ENCODE results near the gene TRAPPC2.

Gene TRAPPC2

GRCh38 chrX:13711141-13711540 lies 23.3 kb downstream of the TRAPPC2 start:
- in situ Hi-C loops (cut with HindIII; ENCODE audit: low pct_ligation_motif_present, low pct_unique_long_range_greater_than_20kb, low sequenced_read_pairs) = no loop called here
- DNase-seq = no peak

GRCh38 chrX:13703589-13703988 lies 30.8 kb downstream of the TRAPPC2 start:
- DNase-seq = no peak
- in situ Hi-C loops (cut with HindIII; ENCODE audit: low pct_ligation_motif_present, low pct_unique_long_range_greater_than_20kb, low sequenced_read_pairs) = no loop called here

- DNase-seq = no peak
Observed at GRCh38 chrX:13703135-13703534, 31.3 kb downstream of the TRAPPC2 start.

DNA sequence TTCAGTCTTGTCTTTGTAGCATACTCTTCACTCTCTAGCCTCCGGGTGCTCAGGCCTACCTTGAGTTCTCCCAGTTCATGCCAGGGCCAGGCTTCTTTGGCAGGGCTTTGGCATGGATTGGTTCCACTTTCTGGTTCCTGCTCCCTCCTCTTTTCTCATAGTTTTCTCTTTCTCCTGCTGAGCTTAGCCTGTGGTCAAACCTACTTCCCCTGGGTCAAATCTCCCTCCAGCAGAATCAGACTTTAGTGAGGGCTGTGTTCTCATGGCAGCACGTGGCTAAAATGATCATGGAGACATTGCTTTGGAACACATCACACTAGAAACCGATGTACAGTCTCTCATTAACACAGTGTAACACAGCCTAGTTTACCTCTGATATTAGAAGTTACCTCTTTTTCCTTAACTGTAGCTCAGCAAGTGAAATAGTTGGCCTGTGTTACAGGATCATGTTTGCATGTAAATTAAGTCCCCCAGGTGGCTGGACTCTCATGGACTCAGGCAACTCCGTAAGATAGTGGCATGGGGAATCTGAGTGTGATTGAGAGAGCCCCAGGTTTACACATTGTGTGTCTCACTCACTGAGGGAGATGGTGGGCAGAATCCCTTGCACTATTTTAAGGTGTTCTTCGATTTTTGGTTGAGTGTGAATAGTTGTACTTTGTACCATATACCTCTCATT lies 32.2 kb downstream of the TRAPPC2 start:
- in situ Hi-C loops (cut with HindIII; ENCODE audit: low pct_ligation_motif_present, low pct_unique_long_range_greater_than_20kb, low sequenced_read_pairs) = no loop called here

More at GRCh38 chrX:13703135-13703534, 31.3 kb downstream of the TRAPPC2 start:
- in situ Hi-C loops (cut with HindIII; ENCODE audit: low pct_ligation_motif_present, low pct_unique_long_range_greater_than_20kb, low sequenced_read_pairs) = no loop called here

DNA sequence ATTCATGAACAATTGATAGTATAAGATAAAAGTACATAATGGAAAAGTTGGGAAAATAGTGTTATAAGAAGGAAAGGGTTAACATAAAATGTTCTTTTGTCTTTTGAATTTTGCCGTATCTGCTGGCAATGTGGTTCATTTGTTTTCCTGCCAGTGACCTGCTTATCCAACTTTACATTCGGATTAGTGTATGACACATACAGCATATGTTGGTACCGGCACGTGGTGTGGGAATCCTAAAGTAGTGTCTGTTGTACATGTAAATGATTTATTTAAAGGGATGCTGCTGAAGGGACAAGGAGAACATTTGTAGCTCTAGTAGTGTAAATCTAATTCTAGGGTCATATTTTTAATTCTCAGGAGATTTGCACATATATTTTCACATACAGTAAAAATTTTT lies 34.0 kb downstream of the TRAPPC2 start:
- DNase-seq = no peak
- in situ Hi-C loops (cut with HindIII; ENCODE audit: low pct_ligation_motif_present, low pct_unique_long_range_greater_than_20kb, low sequenced_read_pairs) = no loop called here

More for the DNA sequence above, 32.2 kb downstream of the TRAPPC2 start:
- no peak for DNase-seq

DNA sequence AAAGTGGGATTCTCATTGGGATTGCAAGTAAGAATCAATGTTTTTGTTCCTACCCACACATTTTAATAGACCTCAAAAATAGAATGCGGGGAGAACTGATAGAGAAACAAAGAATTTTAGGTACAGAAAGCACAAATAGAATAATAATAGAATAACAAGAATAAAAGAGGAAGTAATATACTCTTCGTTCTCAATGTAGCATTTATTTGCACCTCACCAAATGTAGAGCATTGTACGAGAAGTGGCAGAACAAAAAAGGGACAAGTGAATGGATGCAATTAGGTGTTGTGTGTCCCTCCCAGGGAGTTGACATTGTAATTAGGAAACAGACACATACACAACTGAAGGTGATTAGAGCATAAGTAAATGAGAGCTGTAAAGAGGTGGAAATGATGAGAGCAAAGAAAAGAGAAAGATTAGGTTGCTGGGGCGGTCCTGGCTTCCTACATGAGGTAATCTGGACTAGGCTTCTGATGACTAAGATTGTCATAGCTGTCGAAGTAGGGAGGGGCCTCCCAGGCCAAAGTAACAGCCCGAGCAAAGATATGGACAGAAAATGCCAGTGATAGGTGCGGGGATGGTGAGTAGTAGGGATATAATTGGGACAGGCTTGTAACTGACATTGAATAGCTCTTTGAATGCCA lies 35.1 kb downstream of the TRAPPC2 start:
- DNase-seq = no peak
- in situ Hi-C loops (cut with HindIII; ENCODE audit: low pct_ligation_motif_present, low pct_unique_long_range_greater_than_20kb, low sequenced_read_pairs) = no loop called here

- no peak for DNase-seq
- in situ Hi-C loops (cut with HindIII; ENCODE audit: low pct_ligation_motif_present, low pct_unique_long_range_greater_than_20kb, low sequenced_read_pairs) = no loop called here
Observed at GRCh38 chrX:13698432-13698831, 36.0 kb downstream of the TRAPPC2 start.

- in situ Hi-C loops (cut with HindIII; ENCODE audit: low pct_ligation_motif_present, low pct_unique_long_range_greater_than_20kb, low sequenced_read_pairs) = no loop called here
- DNase-seq = no peak
Observed at GRCh38 chrX:13697976-13698375, 36.4 kb downstream of the TRAPPC2 start.

GRCh38 chrX:13697455-13697854 lies 37.0 kb downstream of the TRAPPC2 start:
- DNase-seq = no peak

GRCh38 chrX:13695601-13696115 lies 38.8 kb downstream of the TRAPPC2 start:
- DNase-seq = no peak
- in situ Hi-C loops (cut with HindIII; ENCODE audit: low pct_ligation_motif_present, low pct_unique_long_range_greater_than_20kb, low sequenced_read_pairs) = no loop called here

More at GRCh38 chrX:13697455-13697854, 37.0 kb downstream of the TRAPPC2 start:
- in situ Hi-C loops (cut with HindIII; ENCODE audit: low pct_ligation_motif_present, low pct_unique_long_range_greater_than_20kb, low sequenced_read_pairs) = no loop called here

DNA sequence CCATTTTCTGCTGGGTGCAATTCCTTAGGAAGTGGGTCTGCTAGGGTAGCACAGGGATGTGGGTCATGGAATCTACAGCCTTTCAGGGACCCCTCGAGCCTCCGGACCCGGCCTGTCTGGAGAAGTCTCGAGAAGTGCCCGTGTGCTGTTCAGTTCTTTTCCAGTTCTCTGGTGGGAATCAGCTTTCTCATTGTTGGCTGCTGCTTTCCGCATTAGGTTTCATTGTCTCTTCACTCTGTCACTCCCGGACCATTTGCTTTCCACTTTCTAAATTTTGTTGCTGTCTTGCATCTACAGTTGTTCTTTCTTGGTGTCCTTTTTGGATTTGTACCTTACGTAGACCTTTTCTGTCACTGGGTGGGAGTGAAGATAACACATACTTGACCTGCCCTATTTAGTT lies 39.4 kb downstream of the TRAPPC2 start:
- in situ Hi-C loops (cut with HindIII; ENCODE audit: low pct_ligation_motif_present, low pct_unique_long_range_greater_than_20kb, low sequenced_read_pairs) = no loop called here
- no peak for DNase-seq

DNA sequence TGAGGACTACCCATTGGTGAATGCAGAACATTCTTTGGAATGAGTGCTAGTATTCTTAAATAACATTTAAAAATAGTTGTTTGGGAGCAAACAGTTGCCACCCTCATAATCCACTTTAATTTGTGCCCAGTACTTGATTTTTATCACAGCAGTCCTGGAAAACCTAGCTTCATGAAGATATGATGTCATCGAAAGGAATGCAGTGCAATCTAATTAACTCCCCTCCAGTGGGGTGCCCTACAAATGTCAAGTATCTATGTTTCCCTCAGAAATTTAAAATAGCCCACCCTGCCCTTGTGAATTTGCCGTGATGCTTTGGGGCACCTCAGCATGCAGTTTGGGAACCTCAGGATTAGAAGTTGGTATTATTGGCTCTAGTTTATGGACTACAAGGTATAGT lies 40.1 kb downstream of the TRAPPC2 start:
- in situ Hi-C loops (cut with HindIII; ENCODE audit: low pct_ligation_motif_present, low pct_unique_long_range_greater_than_20kb, low sequenced_read_pairs) = no loop called here
- no peak for DNase-seq

- in situ Hi-C loops (cut with HindIII; ENCODE audit: low pct_ligation_motif_present, low pct_unique_long_range_greater_than_20kb, low sequenced_read_pairs) = no loop called here
- peak; percentile 5 for DNase-seq
Observed at GRCh38 chrX:13693341-13693961, 41.0 kb downstream of the TRAPPC2 start.

DNA sequence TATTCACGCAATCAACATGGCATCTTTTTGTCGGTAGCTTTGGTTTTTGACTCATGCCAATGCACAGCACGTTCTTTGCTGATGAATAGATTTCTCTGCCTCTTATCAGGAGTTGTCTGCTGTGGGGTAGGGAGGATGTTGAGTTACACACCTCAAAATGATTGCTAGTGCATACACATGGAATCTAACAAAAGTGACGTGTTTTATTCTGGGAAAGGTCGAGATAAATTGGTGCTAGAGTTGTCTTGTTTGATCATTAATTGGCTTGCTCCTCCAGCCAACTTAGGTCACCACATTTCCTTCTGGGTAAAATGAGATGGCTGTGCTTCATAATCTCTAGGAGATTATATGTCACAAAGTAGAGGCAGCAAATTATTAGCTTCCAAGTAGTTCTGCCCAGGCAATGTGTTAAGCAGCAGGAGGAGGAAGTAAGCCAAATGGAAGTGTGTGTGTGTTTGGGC lies 41.6 kb downstream of the TRAPPC2 start:
- DNase-seq = peak; percentile 53
- in situ Hi-C loops (cut with HindIII; ENCODE audit: low pct_ligation_motif_present, low pct_unique_long_range_greater_than_20kb, low sequenced_read_pairs) = no loop called here

DNA sequence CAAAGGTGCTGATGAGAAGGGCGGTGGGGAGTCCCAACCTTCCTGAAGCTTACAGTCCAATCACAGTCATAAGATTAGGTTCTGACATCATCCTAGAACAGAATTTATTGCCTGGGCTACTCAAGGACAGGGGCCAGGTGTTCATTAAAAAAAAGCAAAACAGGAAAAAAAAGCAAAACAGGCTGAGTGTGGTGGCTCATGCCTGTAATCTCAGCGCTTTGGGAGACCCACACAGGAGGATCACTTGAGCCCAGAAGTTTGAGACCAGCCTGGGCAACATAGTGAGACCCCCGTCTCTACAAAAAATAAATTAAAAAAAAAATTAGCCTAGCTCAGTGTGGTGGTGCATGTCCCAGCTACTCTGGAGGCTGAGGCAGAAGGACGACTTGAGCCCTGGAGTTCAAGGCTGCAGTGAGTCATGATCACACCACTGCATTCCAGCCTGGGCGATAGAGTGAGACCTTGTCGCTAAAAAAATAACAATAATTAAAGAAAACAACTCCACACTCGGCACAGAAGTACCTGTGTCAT lies 42.5 kb downstream of the TRAPPC2 start:
- DNase-seq = peak; percentile 53
- in situ Hi-C loops (cut with HindIII; ENCODE audit: low pct_ligation_motif_present, low pct_unique_long_range_greater_than_20kb, low sequenced_read_pairs) = no loop called here

GRCh38 chrX:13690836-13691235 lies 43.6 kb downstream of the TRAPPC2 start:
- DNase-seq = no peak
- in situ Hi-C loops (cut with HindIII; ENCODE audit: low pct_ligation_motif_present, low pct_unique_long_range_greater_than_20kb, low sequenced_read_pairs) = no loop called here

DNA sequence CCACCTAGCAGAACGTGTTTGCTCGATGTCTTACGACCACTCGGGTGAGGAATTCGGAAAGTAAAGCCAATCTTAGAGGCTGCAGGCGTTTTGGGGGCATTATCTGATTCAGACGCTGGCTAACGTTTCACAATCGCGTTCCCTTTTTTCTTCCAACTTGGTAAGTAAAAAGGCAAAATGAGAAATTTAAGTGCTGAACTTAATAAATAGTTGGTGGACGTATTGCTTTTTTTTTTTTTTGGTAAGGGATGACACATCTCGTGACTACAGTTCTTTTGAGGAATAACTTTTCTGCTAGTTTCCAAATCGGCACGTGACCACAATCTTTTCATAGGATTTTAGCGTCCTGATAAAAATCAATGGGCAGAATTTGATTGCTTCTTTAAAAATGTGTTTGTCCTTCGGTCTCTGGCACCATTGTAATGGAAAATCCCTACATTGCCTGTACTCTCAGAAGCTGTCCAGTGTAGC lies 44.6 kb downstream of the TRAPPC2 start:
- in situ Hi-C loops (cut with HindIII; ENCODE audit: low pct_ligation_motif_present, low pct_unique_long_range_greater_than_20kb, low sequenced_read_pairs) = no loop called here
- DNase-seq = no peak

DNA sequence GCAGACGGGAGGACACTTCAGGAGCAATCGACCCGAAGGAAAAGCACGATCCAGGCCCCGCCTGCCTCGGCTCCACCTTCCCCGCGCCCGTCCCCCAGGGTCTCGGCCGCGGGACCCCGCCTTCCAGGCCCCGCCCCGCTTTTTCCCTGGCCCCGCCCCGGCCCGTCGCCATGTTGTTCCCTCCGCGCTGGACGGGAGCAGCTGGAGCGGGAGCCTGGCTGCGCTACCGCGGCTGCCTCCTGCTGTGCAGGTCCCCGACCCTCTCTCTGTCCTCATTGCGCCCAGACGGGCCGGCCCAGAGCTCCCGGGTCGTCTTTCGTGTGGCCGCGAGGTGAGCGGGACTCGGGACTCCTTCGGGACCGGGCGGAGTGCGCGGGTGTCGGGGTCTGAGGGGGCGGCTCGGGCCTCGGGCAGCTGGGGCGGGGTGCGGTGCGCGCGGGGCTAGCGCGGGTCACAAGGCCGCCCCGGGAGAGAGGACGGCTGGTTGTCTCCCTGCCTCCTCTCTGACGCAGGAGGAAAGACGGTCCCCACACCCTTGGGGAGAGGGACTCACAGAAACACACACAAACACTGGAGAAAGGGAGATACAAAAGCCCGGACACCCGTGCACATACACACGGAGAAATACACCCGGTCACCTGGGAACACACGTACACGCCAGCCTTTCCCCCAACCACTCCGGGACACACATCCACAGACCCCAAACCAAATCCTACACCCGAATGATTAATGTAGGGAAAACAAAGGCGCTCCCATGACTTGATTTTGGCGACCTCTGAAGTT lies 45.3 kb downstream of the TRAPPC2 start, which contains the start of gene RAB9A:
Gene RAB9A, plus strand, starts transcription at position 171 of the 783 bp plus-strand sequence. CDS start 19,619 bp downstream, outside the sequence.
- in situ Hi-C loops (cut with HindIII; ENCODE audit: low pct_ligation_motif_present, low pct_unique_long_range_greater_than_20kb, low sequenced_read_pairs) = no loop called here
- peak; percentile 72 for DNase-seq

Measured in ACHN (cell line).